22Rv1 (cell line): Measurements from ENCODE around the gene SLX4IP.

Experiments used
- CTCF ChIP-seq: fragments of 450-650 bp; IDR thresholded peaks from 2 replicates; pipeline ENCODE4 v1.5.1; 2017; ENCODE audit warnings: mild to moderate bottlenecking
- ZFX ChIP-seq: fragments of 450-650 bp; IDR thresholded peaks from 2 replicates; pipeline ENCODE4 v1.6.1; 2017; ENCODE audit warnings: antibody characterized with exemption, borderline replicate concordance

- no peak for TF ChIP-seq CTCF
- TF ChIP-seq ZFX, result no peak
Observed at GRCh38 chr20:10488534-10488933, 53.4 kb downstream of the SLX4IP start.
